Effector memory CD4-positive, alpha-beta T cell (primary cell): ENCODE measurements around the gene AOC2.
"Not testable (repeated sequence)": the region's sequence is repeated elsewhere in the genome, so short reads cannot be mapped to it uniquely, and the experiment has no call there.

ENCODE experiments used
- DNase-seq, 3 donors: peaks; one replicate each; pipeline ENCODE4 v3.0.0-alpha.2; 2020
- H3K27ac ChIP-seq: 2 replicates; pipeline ENCODE4 v1.7.0; 2013; ENCODE audit warnings: mild to moderate bottlenecking, low read length, moderate library complexity; ENCODE audit not compliant: insufficient read depth, poor library complexity, severe bottlenecking
- H3K27me3 ChIP-seq: replicated peaks from 2 replicates; pipeline ENCODE4 v1.7.0; 2013; ENCODE audit warnings: mild to moderate bottlenecking, low read length; ENCODE audit not compliant: insufficient read depth, control insufficient read depth, poor library complexity, severe bottlenecking
- H3K36me3 ChIP-seq: 2 replicates; pipeline ENCODE4 v1.7.0; 2013; ENCODE audit warnings: mild to moderate bottlenecking, low read length, moderate library complexity; ENCODE audit not compliant: control insufficient read depth, insufficient read depth
- H3K4me1 ChIP-seq: 2 replicates; pipeline ENCODE4 v1.7.0; 2013; ENCODE audit warnings: low read length, mild to moderate bottlenecking; ENCODE audit not compliant: control insufficient read depth, insufficient read depth, poor library complexity, severe bottlenecking
- H3K4me3 ChIP-seq: 2 replicates; pipeline ENCODE4 v1.7.0; 2013; ENCODE audit warnings: low read length, low read depth, mild to moderate bottlenecking; ENCODE audit not compliant: insufficient read depth, poor library complexity, severe bottlenecking
- H3K9me3 ChIP-seq: 2 replicates; pipeline ENCODE4 v1.7.0; 2013; ENCODE audit warnings: mild to moderate bottlenecking, low read length, moderate library complexity; ENCODE audit not compliant: control insufficient read depth

AOC2 gene

GRCh38 chr17:42867694-42868261 lies 23.4 kb downstream of the AOC2 start:
- not testable (repeated sequence) for DNase-seq, H3K4me1 ChIP-seq, H3K27me3 ChIP-seq, H3K36me3 ChIP-seq, H3K27ac ChIP-seq, H3K9me3 ChIP-seq, H3K4me3 ChIP-seq

GRCh38 chr17:42868338-42868737 lies 24.0 kb downstream of the AOC2 start:
- H3K4me3 ChIP-seq, result no peak overlapping the region
- no peak for DNase-seq
- H3K9me3 ChIP-seq, result no peaks in the 10 kb centered on the region
- no peaks in the 10 kb centered on the region for H3K36me3 ChIP-seq
- H3K4me1 ChIP-seq, result no peaks in the 10 kb centered on the region
- no peaks in the 10 kb centered on the region for H3K27me3 ChIP-seq
- no peak overlapping the region for H3K27ac ChIP-seq

- Histone ChIP-seq H3K4me3 (no peak overlapping the region), H3K36me3 (no peaks in the 10 kb centered on the region), H3K27ac (no peak overlapping the region), H3K9me3 (no peaks in the 10 kb centered on the region), H3K4me1 (no peaks in the 10 kb centered on the region), H3K27me3 (no peaks in the 10 kb centered on the region)
- no peak for DNase-seq
These were observed 27.3 kb downstream of the AOC2 start for GRCh38 chr17:42871647-42872046.

DNA sequence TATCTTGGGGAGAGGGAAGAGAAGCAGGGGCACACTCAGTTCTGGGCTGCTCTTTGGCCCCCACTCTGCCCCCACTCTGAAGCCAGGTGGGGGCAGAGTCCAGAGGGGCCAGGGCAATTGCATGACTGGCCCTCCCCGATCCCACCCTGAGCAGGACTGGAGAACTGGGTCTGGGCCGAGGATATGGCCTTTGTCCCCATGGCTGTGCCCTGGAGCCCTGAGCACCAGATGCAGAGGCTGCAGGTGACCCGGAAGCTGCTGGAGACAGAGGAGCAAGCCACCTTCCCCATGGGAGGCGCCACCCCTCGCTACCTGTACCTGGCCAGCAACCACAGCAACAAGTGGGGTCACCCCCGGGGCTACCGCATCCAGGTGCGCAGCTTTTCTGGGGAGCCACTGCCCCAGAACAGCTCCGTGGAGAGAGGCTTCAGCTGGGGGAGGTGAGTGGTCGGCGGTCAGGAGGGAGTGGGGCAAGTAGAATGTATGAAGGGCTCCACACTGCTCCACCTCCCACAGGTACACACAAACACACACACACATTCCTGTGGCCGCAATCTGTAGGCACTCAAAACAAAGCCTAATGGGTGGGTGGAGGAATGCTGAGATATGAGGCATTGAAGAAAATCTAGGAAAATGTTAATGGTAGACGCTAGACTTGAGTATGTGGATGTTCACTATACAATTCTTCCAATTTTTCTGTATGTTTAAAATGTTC lies 28.0 kb downstream of the AOC2 start:
- no peak overlapping the region for H3K4me3 ChIP-seq
- no peak for DNase-seq
- no peaks in the 10 kb centered on the region for H3K9me3 ChIP-seq
- H3K4me1 ChIP-seq, result no peaks in the 10 kb centered on the region
- no peaks in the 10 kb centered on the region for H3K36me3 ChIP-seq
- H3K27me3 ChIP-seq, result no peaks in the 10 kb centered on the region
- no peak overlapping the region for H3K27ac ChIP-seq

DNA sequence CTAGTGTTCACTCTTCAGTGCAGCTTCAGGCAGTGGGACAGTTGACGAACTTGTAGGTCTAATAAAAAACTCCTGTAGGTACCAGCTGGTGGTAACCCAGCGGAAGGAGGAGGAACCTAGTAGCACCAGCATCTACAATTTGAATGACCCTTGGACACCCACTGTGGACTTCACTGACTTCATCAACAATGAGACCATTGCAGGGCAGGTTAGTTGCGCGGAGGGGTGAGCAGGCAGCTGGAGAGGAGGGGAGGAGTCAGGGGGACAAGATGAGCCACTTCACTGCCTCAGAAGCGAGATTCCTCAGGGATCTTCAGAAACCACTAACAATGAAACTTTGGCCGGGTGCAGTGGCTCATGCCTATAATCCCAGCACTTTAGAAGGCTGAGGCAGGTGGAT lies 28.9 kb downstream of the AOC2 start:
- no peak overlapping the region for H3K27ac ChIP-seq
- no peak for DNase-seq
- no peak overlapping the region for H3K4me3 ChIP-seq
- no peaks in the 10 kb centered on the region for H3K27me3 ChIP-seq
- H3K4me1 ChIP-seq, result no peaks in the 10 kb centered on the region
- H3K36me3 ChIP-seq, result no peaks in the 10 kb centered on the region
- no peaks in the 10 kb centered on the region for H3K9me3 ChIP-seq

DNA sequence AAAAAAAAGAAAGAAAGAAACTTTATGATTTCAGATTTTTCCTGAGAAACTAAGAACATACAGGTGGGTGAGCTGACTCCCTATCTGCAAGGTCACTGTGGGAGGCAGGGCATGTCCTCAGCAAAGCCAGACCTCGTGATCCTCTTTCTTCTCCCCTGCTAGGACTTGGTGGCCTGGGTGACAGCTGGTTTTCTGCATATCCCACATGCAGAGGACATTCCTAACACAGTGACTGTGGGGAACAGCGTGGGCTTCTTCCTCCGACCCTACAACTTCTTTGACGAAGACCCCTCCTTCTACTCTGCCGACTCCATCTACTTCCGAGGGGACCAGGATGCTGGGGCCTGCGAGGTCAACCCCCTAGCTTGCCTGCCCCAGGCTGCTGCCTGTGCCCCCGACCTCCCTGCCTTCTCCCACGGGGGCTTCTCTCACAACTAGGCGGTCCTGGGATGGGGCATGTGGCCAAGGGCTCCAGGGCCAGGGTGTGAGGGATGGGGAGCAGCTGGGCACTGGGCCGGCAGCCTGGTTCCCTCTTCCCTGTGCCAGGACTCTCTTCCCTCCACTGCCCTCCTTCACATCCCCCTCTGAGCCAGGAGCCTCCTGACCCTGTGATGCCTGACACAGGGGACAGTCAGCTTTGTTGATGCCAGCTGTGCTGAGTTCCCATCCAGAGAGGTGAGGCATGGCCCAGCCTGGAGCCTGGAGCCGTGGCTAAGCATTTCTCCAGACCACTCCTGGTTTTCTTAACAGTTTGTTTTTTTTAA lies 29.7 kb downstream of the AOC2 start:
- not testable (repeated sequence) for H3K27me3 ChIP-seq, DNase-seq, H3K9me3 ChIP-seq, H3K27ac ChIP-seq, H3K4me1 ChIP-seq, H3K4me3 ChIP-seq, H3K36me3 ChIP-seq

DNA sequence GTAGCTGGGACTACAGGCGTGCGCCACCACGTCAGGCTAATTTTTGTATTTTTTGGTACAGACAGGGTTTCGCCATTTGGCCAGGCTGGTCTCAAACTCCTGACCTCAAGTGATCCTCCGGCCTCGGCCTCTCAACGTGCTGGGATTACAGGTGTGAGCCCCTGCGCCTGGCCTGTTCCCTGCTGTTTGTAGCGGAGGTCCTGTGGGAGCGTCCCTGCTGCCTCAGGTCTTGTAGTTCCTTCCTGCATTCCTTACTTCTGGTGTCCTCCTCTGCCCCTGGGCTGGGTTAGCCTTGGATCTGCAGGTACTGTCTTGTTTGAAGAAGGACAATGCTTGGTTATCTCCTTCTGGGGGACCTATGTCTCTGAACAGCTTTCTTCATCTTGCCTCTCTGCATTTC lies 32.7 kb downstream of the AOC2 start:
- no peak for DNase-seq
- H3K4me1 ChIP-seq, result no peaks in the 10 kb centered on the region
- no peaks in the 10 kb centered on the region for H3K36me3 ChIP-seq
- H3K9me3 ChIP-seq, result no peaks in the 10 kb centered on the region
- H3K27me3 ChIP-seq, result no peaks in the 10 kb centered on the region
- no peak overlapping the region for H3K4me3 ChIP-seq
- no peak overlapping the region for H3K27ac ChIP-seq

GRCh38 chr17:42878123-42878880 lies 33.9 kb downstream of the AOC2 start:
- DNase-seq, result no peak
- Histone ChIP-seq H3K36me3 (no peaks in the 10 kb centered on the region), H3K27me3 (no peaks in the 10 kb centered on the region), H3K4me1 (no peaks in the 10 kb centered on the region), H3K9me3 (no peaks in the 10 kb centered on the region), H3K4me3 (no peak overlapping the region), H3K27ac (no peak overlapping the region)

DNA sequence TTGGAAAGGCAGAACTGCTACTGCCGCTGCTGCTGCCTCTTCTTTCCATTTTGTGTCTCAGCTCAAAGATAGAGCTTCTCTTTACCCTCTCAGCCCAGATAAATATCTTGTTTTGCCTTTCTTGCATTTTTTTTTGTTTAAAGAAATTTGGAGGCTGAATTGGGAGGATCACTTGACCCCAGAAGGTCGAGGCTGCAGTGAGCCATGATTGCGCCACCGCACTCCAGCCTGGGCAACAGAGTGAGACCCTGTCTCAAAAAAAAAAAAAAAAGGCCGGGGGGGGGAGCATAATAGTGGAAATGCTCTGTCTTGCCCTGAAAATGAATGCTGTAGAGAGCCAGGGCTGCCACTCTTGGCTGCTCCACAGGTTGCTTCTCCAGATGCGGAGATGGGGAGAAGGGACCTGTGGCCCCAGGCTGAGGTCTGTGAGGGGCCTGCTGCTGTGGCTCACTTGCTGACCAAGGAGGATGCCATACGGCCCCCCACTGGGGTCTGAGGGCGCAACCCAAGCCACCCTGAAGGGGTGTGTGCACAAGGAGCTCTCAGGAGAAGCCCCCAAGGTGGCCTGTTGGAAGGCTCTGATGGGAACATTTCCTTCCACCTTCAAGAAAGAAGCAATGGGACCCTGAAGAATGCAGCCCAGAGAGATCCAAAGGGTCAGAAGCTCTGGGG lies 34.7 kb downstream of the AOC2 start:
- H3K4me3 ChIP-seq, result no peak overlapping the region
- H3K27me3 ChIP-seq, result no peaks in the 10 kb centered on the region
- no peak for DNase-seq
- H3K36me3 ChIP-seq, result no peaks in the 10 kb centered on the region
- no peaks in the 10 kb centered on the region for H3K4me1 ChIP-seq
- H3K27ac ChIP-seq, result no peak overlapping the region
- H3K9me3 ChIP-seq, result no peaks in the 10 kb centered on the region
